Transverse colon (tissue), 3 donors: ENCODE results near the gene BACE2.

Experiments used
- CTCF ChIP-seq, 5 experiments: fragments of 200-600 bp in 3 of 5; fragments of 450-650 bp in 2 of 5; sonication (generic) in 3 of 5; IDR thresholded peaks; 1 replicate in 2 of 5; 2 replicates in 3 of 5; pipeline ENCODE4 v1.5.1; 2016 to 2017; ENCODE audit warnings: antibody characterized with exemption in 5 of 5, inconsistent platforms in 3 of 5, mild to moderate bottlenecking in 2 of 5, moderate library complexity in 1 of 5
- EP300 ChIP-seq: sonication (generic); formaldehyde crosslinking; IDR thresholded peaks from one replicate; pipeline ENCODE4 v1.6.1; 2017; ENCODE audit warnings: antibody characterized with exemption, low read depth

DNA sequence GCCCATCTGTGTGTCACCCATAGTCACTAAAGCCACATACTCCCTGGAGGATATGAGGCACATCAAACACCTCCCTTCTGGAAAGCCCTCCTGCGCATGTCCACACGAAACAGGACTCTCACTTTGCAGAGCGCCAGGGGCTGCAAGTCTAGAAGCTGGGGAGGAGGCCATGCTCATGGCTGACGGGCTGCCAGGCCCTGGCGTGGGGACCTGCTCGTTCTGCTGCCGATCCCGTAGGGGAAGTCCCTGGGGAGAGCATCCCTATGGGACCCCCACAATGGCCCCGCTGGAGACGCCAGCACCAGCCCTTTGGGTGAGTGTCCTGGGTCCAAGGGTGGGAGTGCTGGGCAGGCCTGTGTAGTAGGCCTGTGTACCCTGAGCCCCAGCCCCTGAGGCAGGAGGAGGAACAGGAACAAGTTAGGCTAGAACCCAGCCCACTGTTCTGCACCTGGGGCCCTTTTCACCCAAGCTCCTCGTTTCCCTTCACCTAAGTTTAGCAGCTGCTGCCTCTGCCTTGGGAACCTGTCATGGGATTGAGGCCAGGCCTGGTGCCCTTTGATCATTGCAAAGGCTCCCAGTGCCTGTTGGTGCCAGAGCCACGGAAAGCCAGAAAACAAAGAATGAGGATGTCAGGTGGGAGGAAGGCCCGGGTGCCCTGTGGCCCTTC is 158.6 kb downstream of the BACE2 start:
- TF ChIP-seq EP300, result no peak
- no peak for TF ChIP-seq CTCF (IDR thresholded peaks at IDR 0.05)
